ENCODE measurements around the gene CDKN1A. TPM values are rescaled to one million over a fixed set of nuclear protein-coding genes. Genes with fewer than 3 reads are reported as not detected.

CDKN1A gene
- total and polyA plus RNA-seq, 10 of the 15 experiments (the other 5 are each of a cell fraction or from before 2014, with no cell fraction given), result 25.2 to 637 (median 216) TPM

- TF ChIP-seq MTA2 (IDR thresholded peaks at IDR 0.05; ENCODE audit: low read depth) (peak; percentile 48; the same call in 1 of the 2 replicates), EZH2 (IDR thresholded peaks at IDR 0.05; ENCODE audit: borderline replicate concordance, control insufficient read depth, low read depth, low read length) (no peak), HDAC6 (IDR thresholded peaks at IDR 0.05; ENCODE audit: unreplicated experiment) (no peak), ETV6 (conservative IDR thresholded peaks at IDR 0.05 in 1 of 2, IDR thresholded peaks at IDR 0.05 in 1 of 2; ENCODE audit: borderline replicate concordance in 1 of 2, low read depth in 1 of 2) (peak in 1 of 2 experiments; percentile 61; a peak in 1 of 4 replicates), BCLAF1 (IDR thresholded peaks at IDR 0.05) (no peak), SMAD5 (IDR thresholded peaks at IDR 0.05; ENCODE audit: low read depth) (no peak), WRNIP1 (IDR thresholded peaks at IDR 0.05; ENCODE audit: borderline replicate concordance, low read depth, low read length) (peak; percentile 81; the same call in 1 of the 2 replicates), E4F1 (IDR thresholded peaks at IDR 0.05; ENCODE audit: borderline replicate concordance, partially characterized antibody) (no peak), NFYA (IDR thresholded peaks at IDR 0.05; ENCODE audit: borderline replicate concordance, low read depth, low read length) (no peak), RBBP5 (conservative IDR thresholded peaks at IDR 0.05) (no peak), KAT2A (conservative IDR thresholded peaks at IDR 0.05; ENCODE audit: control insufficient read depth, low read depth, low read length) (no peak), SIX5 (IDR thresholded peaks at IDR 0.05; ENCODE audit: low read depth, low read length, severe bottlenecking) (no peak), BRCA1 (IDR thresholded peaks at IDR 0.05; ENCODE audit: low read depth, low read length) (no peak), NFIC (IDR thresholded peaks at IDR 0.05; ENCODE audit: low read depth, low read length) (peak; percentile 70; the same call in 1 of the 2 replicates), STAT1 (conservative IDR thresholded peaks at IDR 0.05) (no peak), RFX5 (IDR thresholded peaks at IDR 0.05; ENCODE audit: low read depth, low read length) (no peak), ATF7 (IDR thresholded peaks at IDR 0.05; ENCODE audit: low read depth) (peak; percentile 88), EP300 (IDR thresholded peaks at IDR 0.05; ENCODE audit: borderline replicate concordance in 1 of 2, control insufficient read depth in 1 of 2, low read depth in 2 of 2, low read length in 2 of 2) (peak in 1 of 2 experiments; percentile 66; a peak in 2 of 4 replicates), IKZF1 (conservative IDR thresholded peaks at IDR 0.05) (peak; percentile 83)
- TF ChIP-seq, protein P1, sequence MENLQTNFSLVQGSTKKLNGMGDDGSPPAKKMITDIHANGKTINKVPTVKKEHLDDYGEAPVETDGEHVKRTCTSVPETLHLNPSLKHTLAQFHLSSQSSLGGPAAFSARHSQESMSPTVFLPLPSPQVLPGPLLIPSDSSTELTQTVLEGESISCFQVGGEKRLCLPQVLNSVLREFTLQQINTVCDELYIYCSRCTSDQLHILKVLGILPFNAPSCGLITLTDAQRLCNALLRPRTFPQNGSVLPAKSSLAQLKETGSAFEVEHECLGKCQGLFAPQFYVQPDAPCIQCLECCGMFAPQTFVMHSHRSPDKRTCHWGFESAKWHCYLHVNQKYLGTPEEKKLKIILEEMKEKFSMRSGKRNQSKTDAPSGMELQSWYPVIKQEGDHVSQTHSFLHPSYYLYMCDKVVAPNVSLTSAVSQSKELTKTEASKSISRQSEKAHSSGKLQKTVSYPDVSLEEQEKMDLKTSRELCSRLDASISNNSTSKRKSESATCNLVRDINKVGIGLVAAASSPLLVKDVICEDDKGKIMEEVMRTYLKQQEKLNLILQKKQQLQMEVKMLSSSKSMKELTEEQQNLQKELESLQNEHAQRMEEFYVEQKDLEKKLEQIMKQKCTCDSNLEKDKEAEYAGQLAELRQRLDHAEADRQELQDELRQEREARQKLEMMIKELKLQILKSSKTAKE (IDR thresholded peaks at IDR 0.05; ENCODE audit: low read depth, poor library complexity, severe bottlenecking), result peak; percentile 92
Measured at GRCh38 chr6:36682328-36683144, 4.0 kb downstream of the CDKN1A start (continued).
